HG02798 (cell line): Measurements from ENCODE around the gene POFUT2.
A peak's percentile ranks its signal among the peaks of the same experiment; 100 is the strongest.

Experiments used
- ATAC-seq: cut with Tn5 transposase; IDR thresholded peaks from one replicate; pipeline ENCODE4 v1.9.1; 2021; ENCODE audit warnings: mild to moderate bottlenecking; ENCODE audit not compliant: unreplicated experiment, poor library complexity

The POFUT2 gene, protein sequence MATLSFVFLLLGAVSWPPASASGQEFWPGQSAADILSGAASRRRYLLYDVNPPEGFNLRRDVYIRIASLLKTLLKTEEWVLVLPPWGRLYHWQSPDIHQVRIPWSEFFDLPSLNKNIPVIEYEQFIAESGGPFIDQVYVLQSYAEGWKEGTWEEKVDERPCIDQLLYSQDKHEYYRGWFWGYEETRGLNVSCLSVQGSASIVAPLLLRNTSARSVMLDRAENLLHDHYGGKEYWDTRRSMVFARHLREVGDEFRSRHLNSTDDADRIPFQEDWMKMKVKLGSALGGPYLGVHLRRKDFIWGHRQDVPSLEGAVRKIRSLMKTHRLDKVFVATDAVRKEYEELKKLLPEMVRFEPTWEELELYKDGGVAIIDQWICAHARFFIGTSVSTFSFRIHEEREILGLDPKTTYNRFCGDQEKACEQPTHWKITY

DNA sequence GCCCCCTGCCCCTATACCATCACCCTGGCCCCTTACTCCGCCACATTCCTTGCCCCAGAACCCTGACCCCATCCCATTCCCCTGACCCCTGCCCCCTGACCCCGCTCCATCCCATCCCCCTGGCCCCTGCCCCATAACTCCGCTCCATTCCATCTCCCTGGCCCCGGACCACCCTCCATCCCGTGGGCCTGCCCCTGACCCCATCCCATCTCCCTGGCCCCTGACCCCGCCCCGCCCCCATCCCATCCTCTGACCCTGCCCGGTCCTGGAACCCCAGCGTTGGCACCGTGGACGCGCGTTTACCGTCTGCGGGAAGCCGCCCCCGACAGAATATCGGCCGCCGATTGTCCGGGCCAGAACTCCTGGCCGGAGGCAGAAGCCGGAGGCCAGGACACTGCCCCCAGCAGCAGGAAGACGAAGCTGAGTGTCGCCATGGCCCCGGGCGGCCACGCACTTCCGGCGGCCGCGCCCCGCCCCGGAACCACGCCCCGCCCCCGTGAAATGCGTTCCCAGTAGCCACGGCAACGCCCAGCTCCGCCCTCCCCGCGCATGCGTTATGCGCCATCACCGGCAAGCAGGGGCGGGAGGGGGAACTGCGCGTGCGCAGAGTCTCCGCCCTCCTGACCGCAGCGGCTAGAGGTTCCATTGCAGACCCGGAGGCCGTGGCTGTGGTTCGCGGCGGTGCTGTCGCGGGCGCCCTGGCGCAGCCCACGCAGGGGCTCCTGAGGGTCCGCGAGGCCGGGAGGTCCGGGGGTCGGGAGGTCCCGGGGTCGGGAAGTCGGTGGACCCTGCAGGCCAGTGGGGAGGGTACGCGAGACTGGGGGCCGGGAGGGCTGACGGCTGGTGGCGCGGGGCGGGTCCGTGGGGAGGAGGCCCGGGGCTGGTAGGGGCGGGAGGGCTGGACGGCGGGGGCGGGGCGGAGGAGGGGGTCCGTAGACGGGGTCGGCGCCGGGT is at the start of gene POFUT2:
TSS of gene POFUT2 (minus strand) at position 458 of the 954 bp plus-strand sequence. CDS start at position 434, 24 bp downstream.
- ATAC-seq, result peak; percentile 90

DNA sequence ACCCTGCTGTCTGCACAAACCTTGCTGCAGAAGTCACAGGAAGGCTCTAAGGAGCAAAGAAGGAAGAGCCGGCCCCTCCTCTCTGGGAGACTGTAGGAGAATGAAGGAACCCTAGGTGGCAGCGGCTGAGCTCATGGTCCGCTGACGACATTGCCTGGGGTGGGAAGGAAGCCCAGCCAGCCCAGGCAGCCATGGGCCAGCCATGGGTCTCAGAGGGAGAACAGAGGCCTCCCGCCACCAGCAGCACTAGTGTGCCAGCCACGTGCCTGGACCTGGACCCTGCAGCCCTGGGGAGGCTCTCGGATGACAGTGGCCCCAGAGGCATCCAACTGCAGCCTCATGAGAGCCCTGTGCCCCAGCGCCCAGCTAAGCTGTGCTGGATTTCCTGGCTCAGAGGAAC is 49.2 kb upstream of the POFUT2 start:
- ATAC-seq, result no peak

DNA sequence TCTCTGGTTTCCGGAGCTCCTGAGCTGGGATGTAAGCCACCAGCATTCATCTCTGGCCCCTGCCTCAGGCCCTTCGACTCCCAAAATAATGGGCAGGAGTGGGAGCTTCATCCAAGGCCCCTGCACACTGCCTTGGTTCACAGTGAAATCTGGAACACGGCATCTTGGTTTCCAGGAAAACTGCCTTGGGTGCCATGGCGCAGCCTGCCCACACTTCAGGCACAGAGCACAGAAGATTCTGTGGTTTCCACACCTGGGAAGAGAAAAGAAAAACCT is 48.8 kb upstream of the POFUT2 start:
- ATAC-seq, result no peak

DNA sequence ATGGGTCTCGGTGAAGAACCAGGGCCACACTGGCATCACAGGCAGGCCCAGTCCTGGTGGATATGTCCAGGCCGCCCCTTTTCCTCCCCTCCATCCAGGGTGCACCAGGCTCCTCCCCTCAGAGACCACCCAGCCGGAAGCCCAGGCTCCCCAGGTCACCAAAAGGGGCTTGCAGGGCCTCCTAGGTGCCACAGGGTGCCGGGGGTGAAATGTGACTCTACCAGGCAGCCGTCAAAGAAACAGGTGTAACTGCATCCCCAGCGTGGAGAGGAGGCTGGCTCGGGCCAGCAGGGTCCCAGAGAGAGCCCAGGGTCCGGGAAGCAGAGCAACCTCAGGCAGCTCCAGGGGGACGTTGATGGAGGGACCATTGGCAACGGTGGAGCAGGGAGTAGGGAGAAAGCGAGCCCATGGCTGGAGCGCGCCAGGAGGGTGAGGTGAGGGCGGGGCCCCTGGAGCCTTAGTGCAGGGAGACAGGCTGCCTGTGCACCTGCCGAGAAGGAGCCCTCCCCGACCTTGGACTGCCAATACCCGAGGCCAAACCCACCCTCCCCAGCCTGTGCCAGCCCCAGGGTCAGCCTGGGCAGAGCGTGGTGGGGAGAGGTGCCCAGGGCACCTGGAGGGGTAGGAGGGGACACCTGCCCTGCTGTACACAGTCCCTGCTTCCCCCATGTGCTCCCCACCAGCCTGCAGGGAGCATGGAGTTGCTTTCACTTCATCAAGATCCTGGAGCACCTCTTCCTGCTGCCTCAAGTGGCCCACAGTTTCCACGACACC is 48.3 kb upstream of the POFUT2 start:
- no peak for ATAC-seq

DNA sequence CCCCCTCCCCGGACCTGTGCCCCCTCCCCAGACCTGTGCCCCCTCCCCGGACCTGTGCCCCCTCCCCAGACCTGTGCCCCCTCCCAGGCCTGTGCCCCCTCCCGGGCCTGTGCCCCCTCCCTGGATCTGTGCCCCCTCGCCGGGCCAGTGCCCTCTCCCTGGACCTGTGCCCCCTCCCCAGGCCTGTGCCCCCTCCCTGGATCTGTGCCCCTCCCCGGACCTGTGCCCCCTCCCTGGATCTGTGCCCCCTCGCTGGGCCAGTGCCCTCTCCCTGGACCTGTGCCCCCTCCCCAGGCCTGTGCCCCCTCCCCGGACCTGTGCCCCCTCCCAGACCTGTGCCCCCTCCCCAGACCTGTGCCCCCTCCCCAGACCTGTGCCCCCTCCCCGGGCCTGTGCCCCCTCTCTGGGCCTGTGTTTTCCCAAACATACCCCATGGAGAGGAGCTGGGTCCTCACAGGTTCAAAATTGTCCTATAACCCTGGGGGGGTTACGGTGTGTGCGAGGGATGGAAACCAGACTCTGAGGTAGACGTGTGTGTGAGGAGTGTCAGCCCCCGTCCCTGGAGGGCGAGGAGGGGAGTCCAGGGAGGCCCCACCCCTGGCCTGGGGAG is 47.6 kb upstream of the POFUT2 start:
- ATAC-seq, result no peak

DNA sequence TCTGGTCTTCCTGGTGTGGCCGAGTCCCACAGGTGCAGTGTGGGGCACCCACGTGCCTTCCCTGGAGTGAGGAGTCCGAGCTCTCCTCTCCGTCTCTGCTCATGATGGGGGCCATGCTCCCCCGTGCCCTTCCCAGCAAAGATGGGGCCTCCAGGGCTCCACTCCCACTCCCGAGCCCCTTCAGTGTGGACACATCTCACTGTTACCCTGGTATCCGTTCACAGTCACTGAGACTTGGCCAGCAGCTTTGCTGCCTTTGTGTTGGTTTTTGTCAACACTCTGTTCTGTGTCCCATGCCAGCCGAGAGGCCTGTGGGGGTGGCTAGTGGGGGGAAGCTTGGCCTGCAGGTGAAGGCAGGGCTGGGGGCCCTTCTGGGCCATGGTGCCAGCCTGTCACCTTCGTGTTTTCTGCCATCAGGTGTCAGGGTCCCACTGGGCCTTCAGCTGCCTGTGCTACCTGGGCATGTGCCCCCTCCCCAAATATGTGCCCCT is 46.9 kb upstream of the POFUT2 start:
- ATAC-seq, result no peak

DNA sequence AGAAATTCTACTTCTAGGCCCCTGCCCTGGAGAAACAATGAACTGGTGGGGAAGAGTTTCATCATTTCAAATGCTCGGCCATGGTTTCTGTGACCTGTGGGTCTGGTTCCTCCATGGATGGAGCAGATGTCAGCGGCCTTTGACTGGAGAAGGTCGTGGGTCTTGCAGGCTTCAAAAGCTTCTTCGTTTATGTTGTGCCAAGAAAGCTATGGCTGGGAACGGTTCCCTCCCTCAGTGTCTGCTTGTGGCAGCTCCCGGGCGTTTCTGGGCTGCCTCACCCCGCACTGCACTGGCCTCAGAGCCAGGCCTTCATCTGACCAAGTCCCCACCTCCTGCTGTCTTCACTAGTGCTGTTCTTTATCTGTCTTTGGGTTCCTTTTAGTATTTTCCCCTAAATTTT is 46.4 kb upstream of the POFUT2 start:
- ATAC-seq, result no peak

DNA sequence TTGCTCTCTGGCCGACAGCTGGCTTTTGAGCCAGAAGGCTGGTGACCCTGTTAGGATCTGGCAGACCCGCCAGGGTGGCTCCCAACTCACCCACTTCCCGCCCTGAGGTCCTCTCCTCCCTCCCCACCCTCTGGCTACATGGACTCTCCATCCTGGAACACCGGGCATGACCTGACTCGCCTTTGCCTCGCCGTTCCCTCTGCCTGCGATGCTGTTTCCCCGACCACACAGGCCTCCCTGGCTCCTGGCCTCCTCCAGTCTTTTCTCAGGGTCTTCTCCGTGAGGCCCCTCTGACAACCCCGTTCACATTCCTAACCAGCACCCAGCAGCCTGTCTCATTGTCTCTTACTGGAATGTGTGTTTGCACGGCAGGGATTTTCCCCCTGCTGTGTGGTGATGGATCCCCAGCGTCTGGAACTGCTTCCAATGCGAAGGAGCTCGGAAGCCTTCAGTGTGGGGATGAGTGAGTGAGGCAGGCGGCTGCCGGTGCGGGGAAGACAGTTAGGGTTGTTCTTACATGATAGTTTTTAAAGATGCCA is 46.0 kb upstream of the POFUT2 start:
- no peak for ATAC-seq

DNA sequence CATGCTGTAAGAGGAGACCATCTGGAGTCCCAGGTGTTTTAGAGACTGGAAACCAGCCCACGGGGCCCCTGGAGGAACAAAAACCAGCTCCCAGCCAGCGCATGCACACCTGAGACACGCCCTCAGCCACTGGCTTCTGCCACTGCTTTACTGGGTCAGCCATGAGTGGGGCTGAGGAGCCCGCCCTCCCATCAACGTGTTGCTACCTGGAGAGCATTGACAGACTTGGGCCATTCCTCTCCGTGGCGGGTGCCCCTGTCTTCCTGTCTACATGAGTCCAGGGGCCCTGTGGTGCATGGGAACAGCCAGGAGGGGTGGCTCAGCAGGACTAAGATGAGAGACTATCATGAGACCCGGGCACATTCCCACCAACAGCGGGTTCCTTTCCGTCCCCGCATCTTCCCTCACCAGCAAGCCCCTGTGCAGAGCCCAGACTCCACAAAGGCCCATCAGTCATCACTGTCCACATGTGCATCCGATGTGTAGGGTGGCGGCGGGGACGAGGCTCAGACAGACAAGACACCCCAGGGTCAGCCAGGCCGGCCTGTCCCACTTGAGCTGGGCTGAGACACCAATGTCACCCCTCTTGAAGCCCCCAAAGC is 45.4 kb upstream of the POFUT2 start:
- no peak for ATAC-seq

DNA sequence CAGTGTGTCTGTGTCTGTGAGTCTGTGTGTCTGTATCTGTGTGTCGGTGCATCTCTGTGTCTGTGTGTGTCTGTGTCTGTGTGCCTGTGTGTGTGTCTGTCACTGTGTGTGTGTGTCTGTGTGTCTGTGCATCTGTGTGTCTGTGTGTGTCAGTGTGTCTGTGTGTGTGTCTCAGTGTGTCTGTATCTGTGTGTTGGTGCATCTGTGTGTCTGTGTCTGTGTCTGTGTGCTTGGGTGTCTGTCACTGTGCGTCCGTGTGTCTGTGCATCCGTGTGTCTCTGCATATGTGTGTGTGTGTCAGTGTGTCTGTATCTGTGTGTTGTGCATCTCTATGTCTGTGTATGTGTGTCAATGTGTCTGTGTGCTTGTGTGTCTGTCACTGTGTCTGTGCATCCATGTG is 44.7 kb upstream of the POFUT2 start:
- no peak for ATAC-seq

DNA sequence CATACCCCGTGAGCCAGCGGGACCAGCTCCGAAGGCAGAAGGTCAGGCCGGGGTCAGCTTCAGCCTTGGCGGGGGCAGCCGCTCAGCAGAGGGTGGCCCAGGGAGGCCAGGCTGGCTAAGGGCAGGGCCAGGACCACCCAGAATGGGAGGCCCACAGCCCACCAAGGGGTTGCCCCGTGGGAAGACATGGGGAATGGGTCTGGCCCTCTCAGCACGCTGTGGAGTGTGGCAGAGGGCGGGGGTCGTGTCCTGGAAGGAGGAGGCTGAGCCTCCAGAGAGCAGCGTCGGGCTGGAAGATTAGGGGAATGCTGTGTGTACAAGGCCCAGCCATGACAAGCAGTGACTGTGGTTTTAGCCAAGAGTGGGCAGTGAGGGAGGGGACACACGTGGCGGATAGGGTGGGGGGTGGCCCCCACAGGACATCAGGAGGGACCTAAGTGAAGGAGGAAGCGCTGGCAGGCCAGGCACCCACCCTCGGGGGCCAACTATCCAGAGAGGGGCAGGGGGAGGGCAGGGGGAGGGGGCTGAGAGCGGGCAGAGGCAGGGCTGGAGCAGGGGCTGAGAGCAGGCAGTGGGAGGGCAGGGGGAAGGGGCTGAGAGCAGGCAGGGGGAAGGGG is 43.9 kb upstream of the POFUT2 start:
- ATAC-seq, result no peak

DNA sequence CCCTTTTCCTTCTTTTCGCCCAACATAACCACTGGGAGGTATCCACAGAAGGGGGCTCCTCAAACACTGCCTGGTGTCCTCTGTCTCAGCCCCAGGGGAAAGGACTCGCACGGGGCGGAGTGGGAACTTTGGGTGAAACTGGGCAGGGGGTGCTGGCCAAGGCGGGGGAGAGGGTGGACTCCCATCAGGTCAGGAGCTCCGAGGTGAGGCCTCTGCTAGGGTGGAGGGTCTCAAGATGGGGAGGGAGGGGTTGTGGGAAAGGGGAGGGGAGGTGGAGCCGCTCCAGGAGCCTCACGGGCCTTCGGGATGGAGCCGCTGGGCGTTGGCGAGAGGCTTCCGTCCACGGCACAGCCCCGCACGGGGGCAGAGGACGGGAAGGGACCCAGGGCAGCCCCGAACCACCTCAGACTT is 43.2 kb upstream of the POFUT2 start:
- no peak for ATAC-seq

DNA sequence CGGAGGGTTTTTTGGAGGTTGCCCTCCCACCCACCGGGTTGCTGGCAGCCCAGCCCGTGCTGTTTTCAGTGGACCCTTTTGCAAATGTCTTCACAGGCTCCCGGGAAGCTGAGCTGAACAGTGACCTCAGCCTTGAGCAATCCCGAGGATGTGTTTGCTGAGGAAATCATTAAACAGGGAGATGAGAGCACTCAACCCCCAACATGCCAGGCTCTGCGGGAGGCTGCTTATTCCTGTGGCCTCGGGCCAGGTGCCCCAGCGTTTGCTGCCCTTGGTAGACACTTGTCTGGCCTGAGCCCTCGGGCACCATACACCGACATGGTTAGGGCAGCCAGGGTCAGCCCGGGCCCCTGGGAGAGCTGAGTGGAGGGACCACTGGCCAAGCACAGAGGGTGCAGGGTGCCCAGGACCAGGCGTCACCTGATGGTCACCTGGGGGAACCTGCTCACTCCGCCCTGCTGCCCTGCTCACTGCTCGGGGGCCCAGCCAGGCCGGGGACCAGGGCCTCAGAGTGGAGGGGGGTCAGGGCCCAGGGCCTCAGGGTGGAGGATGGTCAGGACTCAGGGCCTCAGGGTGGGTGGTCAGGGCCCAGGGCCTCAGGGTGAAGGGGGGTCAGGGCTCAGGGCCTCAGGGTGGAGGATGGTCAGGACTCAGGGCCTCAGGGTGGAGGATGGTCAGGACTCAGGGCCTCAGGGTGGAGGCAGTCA is 42.5 kb upstream of the POFUT2 start:
- ATAC-seq, result no peak

DNA sequence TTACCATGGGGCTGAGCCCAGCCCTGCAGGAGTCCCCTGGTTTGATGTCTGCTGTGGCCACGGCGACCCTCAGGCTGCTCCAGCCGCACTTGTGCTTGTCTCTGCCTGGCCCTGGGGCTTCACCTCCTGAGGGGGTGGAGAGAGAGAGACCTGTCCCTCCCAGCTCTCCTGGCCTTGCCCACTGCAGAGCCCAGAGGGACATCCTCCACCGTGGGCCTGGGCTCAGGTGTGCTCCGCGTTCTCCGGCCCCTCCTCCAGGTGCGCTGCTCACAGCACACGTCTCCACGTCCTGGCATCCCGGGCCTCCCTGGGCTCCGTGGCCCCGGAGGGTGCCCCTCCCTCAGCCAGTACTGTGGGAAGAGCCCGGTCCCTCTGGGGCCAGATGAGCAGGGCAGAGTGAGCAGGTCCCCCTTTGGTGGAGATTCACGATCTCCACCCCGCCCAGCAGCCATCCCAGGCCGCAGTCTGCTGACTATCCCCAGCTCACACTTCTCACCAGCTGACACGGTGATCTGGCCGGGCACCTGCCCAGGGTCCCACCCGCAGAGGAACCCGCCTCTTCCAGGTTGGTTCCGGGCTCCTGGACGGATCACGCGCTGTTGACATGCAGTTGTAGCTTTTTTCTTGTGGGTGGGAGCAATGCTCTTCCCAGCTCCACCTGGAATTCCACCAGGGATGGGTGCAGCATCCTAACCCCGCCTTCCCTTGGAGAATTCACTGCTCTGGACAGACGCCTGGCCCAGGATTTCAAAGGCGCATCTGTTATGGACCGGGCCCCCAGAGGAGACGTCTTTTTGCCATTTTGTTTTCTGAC is 41.8 kb upstream of the POFUT2 start:
- no peak for ATAC-seq

DNA sequence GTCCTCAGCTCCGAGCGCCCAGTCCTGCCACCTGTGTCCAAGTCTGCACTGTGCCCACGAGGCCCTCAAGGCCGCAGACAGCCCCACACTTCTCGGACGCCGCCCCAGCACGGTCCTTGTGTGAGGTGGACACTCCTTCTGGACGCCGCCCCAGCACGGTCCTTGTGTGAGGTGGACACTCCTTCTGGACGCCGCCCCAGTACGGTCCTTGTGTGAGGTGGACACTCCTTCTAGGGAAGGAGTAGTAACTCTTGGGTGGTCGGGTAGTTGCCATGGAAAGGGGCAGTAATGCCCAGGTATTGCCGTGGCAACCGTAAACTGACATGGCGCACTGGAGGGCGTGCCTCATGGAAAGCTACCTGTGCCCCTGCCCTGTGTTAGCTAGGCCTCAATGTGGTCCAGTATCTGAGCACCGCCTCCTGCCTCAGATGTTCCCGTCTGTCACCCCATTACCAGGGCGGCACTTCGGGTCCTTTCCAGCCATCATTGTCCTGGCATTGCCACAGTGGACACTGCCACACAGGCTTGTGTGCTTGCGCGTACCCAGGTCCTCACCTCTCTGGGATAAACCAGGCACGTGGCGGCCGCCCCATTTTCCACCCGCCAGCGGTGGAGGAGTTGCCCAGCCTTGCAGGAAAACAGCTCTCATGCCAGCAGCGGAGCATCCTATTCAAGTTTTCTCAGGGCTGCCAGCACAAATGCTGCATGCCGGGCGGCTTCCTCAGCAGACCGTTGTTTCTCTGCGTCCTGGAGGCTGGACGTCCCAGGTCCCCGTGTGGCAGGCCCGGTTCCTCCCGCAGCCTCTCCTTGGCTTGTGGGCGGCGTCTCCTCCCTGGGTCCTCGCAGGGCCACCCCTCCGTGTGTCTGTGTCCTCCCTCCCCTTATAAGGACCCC is 40.8 kb upstream of the POFUT2 start:
- no peak for ATAC-seq

DNA sequence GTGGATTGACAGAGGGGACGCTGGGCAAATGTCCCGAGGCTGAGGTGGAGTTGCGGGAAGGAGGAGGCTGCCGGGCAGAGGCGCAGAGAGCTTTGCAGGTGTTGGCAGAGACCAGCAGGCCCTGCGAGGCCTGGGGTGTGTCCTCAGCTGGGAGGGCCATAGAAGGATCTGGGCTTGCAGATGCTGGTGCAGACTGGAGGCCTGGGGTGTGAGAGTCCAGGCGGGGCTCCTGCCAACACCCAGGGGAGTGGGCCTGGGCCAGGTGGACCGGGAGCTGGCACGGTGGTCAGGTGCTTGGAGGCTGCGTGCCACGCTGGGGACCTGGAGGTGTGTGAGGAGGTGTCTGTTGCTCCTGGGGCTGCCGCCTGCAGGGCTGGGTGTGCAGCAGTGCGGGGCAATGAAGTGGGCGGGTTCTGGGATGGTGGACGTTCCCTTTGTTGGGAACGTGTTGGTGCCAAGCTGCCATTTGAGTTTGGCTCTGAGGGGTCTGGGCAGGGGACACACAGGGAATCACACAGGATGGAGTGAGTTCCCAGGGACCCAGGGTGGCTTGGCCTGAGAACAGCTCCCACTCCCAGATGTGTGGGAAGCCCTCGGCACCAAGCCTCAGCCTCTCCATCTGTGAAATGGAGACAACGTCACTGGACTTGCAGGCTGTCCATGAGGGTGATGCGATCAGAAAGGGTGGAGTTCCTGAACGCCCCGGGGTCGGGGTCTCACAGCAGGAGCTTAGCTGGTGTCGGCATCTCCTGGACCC is 39.9 kb upstream of the POFUT2 start:
- ATAC-seq, result no peak
